Hypothalamus (tissue), 51 donors: ENCODE data around the gene RRAGC.

Experiments used
- DNase-seq, 51 donors: peaks; one replicate each; lab custom pipeline; 2025; lab: John Stamatoyannopoulos, UW

RRAGC gene

GRCh38 chr1:38788341-38789336, 70.9 kb downstream of the RRAGC start:
- DNase-seq = no peak
